Tracheal epithelial cell (primary cell): ENCODE results near the gene PCSK7. TPM values are rescaled to one million over a fixed set of nuclear protein-coding genes. Genes with fewer than 3 reads are reported as not detected.

Experiments
- total RNA-seq: library from RNA; depleted of rRNA; stranded (reverse); fragments of >200 nt; gene quantifications from 2 replicates; pipeline ENCODE4 v1.2.1, GENCODE V29; 2014

PCSK7 gene, protein sequence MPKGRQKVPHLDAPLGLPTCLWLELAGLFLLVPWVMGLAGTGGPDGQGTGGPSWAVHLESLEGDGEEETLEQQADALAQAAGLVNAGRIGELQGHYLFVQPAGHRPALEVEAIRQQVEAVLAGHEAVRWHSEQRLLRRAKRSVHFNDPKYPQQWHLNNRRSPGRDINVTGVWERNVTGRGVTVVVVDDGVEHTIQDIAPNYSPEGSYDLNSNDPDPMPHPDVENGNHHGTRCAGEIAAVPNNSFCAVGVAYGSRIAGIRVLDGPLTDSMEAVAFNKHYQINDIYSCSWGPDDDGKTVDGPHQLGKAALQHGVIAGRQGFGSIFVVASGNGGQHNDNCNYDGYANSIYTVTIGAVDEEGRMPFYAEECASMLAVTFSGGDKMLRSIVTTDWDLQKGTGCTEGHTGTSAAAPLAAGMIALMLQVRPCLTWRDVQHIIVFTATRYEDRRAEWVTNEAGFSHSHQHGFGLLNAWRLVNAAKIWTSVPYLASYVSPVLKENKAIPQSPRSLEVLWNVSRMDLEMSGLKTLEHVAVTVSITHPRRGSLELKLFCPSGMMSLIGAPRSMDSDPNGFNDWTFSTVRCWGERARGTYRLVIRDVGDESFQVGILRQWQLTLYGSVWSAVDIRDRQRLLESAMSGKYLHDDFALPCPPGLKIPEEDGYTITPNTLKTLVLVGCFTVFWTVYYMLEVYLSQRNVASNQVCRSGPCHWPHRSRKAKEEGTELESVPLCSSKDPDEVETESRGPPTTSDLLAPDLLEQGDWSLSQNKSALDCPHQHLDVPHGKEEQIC
- total RNA-seq: 10.9 and 33.3 TPM in 2 replicates

DNA sequence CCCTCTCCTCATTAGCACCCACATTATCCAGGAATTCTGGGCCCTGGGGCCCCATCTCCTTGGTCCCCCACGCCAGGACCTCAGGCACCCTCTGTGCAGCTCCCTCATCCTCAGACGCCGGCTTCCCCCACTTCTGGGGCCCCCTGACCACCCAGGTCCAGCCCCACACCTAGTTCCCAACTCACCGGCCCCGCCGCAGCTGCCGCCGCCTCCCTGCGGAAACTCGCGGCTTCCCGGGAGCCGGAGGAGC is at the start of gene PCSK7:
Gene PCSK7, minus strand, starts transcription at position 232 of the 250 bp plus-strand sequence. CDS start 2,229 bp downstream, outside the sequence.

DNA sequence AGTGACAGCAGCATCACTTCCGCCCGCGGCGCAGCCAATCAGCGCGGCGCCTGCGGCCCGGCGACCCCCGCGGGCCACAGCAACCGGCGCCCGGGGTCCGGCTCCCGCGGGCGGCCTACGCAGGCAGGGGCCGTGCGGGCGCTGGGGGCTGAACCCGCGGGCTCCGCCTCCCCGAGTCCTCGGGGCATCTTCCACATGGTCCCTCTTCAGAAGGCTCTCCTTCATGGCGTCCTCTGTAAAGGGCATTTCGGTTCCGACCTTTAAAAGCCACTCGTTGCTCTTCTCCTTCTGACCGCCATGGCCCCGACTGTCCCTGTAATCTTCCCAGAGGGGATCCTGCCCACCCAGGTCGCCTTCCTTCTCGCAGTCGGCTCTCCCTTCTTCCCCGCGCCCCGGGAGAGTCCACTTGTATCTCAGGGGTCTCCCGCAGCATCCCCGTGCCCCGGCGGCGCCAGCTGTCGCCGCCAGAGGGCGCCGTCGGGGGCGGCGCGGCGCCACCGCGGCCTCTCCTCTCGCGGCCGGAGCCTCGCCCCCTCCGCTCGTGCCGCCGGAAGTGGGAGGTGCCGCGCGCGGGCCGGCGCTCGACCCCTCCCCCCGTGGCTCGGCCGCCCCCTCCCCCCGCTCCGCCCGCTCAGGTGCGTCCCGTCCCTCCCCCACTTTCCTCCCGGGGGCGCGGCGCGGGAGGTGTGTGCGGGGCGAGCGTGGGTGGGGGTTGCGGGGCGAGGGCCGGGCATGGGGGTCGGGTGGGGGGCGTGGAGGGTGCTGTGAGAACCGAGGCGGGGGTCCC is 412 bp upstream of the PCSK7 start, which contains the start of gene RNF214:
Gene RNF214, plus strand, starts transcription at position 580 of the 787 bp plus-strand sequence. CDS start 1,602 bp downstream, outside the sequence.

DNA sequence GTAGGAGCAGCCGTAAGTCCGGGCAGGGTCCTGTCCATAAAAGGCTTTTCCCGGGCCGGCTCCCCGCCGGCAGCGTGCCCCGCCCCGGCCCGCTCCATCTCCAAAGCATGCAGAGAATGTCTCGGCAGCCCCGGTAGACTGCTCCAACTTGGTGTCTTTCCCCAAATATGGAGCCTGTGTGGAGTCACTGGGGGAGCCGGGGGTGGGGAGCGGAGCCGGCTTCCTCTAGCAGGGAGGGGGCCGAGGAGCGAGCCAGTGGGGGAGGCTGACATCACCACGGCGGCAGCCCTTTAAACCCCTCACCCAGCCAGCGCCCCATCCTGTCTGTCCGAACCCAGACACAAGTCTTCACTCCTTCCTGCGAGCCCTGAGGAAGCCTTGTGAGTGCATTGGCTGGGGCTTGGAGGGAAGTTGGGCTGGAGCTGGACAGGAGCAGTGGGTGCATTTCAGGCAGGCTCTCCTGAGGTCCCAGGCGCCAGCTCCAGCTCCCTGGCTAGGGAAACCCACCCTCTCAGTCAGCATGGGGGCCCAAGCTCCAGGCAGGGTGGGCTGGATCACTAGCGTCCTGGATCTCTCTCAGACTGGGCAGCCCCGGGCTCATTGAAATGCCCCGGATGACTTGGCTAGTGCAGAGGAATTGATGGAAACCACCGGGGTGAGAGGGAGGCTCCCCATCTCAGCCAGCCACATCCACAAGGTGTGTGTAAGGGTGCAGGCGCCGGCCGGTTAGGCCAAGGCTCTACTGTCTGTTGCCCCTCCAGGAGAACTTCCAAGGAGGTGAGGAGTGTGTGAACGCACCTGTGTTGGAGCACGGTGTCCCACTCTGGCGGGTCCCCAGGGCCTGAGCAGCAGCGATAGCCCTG is 32.6 kb downstream of the PCSK7 start, which contains the start of gene TAGLN:
Gene TAGLN, plus strand, starts transcription at position 318 of the 863 bp plus-strand sequence. CDS start 3,644 bp downstream, outside the sequence.

DNA sequence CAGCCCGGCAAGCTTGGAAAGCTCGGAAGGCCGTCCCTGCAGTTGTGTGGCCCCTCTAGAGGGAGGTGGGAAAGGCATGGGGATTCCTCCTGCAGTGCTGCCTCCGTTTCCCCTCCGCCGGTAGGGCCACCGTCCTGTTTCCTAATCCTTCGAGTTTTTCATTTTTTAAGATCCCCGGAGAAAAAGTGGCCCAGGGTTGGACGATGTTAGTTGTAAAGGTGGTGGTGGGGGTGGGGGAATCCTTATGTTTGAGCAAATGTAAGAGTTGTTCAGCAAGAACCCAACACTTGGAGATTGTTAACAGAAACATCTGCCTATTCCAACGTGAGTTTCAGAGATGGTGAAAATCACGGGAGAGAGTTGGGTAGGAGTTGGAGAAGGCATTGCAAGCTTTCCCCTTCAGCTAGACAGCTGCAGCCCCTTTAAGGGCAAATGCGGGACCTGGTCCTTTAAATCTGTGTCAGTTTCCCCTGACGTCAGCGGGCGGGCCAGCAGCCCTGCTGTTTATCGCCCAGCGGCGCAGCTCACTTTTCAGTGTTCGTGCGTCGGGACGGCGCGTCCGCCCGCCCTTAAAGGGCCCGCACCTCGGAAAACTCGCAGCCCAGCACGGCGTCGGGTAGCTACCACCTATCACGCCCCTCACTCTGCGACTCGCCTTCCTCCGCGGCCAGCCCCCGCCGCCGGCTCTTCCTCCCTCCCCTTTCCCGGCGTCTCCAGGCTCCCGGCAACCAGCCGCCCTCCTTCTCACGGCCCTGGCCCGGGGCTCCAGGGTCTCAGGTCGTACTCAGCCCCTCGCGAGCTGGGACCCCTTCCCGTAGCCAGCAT is 53.5 kb downstream of the PCSK7 start, which contains the start of gene SIDT2:
Gene SIDT2, plus strand, starts transcription at position 534 of the 825 bp plus-strand sequence. CDS start 521 bp downstream, outside the sequence.

Other genes with a start within 250 kb of the PCSK7 start
- 4.0 and 13.5 TPM in 2 replicates for gene SIK3, start 133.6 kb downstream of the PCSK7 start, total RNA-seq
- 231 and 232 TPM in 2 replicates for gene PAFAH1B2, start 87.8 kb downstream of the PCSK7 start, total RNA-seq
- gene SIDT2, start 53.3 kb downstream of the PCSK7 start, total RNA-seq: 5.5 and 9.6 TPM in 2 replicates
- gene TAGLN, start 32.7 kb downstream of the PCSK7 start, total RNA-seq: 12.8 and 529 TPM in 2 replicates
- gene RNF214, start 598 bp upstream of the PCSK7 start, total RNA-seq: 4.6 and 8.3 TPM in 2 replicates
- gene BACE1-AS, start 59.3 kb upstream of the PCSK7 start, total RNA-seq: 1.9 TPM in 2 replicates
- gene BACE1, start 84.2 kb upstream of the PCSK7 start, total RNA-seq: 6.0 and 10.7 TPM in 2 replicates
- 18.1 and 23.0 TPM in 2 replicates for gene CEP164, start 95.8 kb upstream of the PCSK7 start, total RNA-seq